Measurements from ENCODE around the gene FLNB.

The FLNB gene

DNA sequence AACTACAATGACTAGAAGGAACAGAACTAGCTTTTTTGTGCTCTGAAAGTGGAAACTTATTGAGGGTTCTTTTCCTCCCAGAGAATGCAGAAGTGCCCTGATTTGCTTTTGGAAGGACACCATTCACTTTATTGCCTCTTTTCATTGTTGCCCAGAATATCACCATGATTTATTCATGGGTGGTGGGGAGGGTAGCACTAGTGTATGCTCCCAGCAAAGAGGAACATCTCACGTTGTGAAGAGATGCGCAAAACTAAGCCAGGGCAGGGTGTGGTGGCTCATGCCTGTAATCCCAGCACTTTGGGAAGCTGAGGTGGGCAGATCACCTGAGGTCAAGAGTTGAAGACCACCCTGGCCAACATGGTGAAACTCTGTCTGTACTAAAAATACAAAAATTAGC lies 31.4 kb downstream of the FLNB start:
- DNase-seq (ENCODE audit: low read depth in 2 of 2) = no peak
- no peak for TF ChIP-seq CTCF (IDR thresholded peaks at IDR 0.05; ENCODE audit: low read depth, low read length)

GRCh38 chr3:58041182-58041825 lies 33.1 kb downstream of the FLNB start:
- TF ChIP-seq CTCF (IDR thresholded peaks at IDR 0.05; ENCODE audit: low read depth, low read length) = no peak
- H3K4me3 ChIP-seq (replicated peaks in 1 of 2; ENCODE audit: low read depth in 2 of 2, low read length in 2 of 2) = no peak overlapping the region
- peak in 1 of 2 donors; percentile 53 for DNase-seq (ENCODE audit: low read depth in 2 of 2)

More for the DNA sequence above, 31.4 kb downstream of the FLNB start:
- H3K4me3 ChIP-seq (replicated peaks in 1 of 2; ENCODE audit: low read depth in 2 of 2, low read length in 2 of 2) = no peak overlapping the region

GRCh38 chr3:58041826-58042324 lies 33.7 kb downstream of the FLNB start:
- no peak for TF ChIP-seq CTCF (IDR thresholded peaks at IDR 0.05; ENCODE audit: low read depth, low read length)

GRCh38 chr3:58042947-58043707 lies 34.9 kb downstream of the FLNB start:
- no peak overlapping the region for H3K4me3 ChIP-seq (replicated peaks in 1 of 2; ENCODE audit: low read depth in 2 of 2, low read length in 2 of 2)
- TF ChIP-seq CTCF (IDR thresholded peaks at IDR 0.05; ENCODE audit: low read depth, low read length) = no peak
- DNase-seq (ENCODE audit: low read depth in 2 of 2) = no peak

More at GRCh38 chr3:58041826-58042324, 33.7 kb downstream of the FLNB start:
- peak; percentile 51 to 85 for DNase-seq (ENCODE audit: low read depth in 2 of 2)
- no peak overlapping the region for H3K4me3 ChIP-seq (replicated peaks in 1 of 2; ENCODE audit: low read depth in 2 of 2, low read length in 2 of 2)

- no peak for DNase-seq (ENCODE audit: low read depth in 2 of 2)
- H3K4me3 ChIP-seq (replicated peaks in 1 of 2; ENCODE audit: low read depth in 2 of 2, low read length in 2 of 2) = no peak overlapping the region
- no peak for TF ChIP-seq CTCF (IDR thresholded peaks at IDR 0.05; ENCODE audit: low read depth, low read length)
Measured at GRCh38 chr3:58043933-58044332, 35.7 kb downstream of the FLNB start.

GRCh38 chr3:58044691-58045483 lies 36.7 kb downstream of the FLNB start:
- TF ChIP-seq CTCF (IDR thresholded peaks at IDR 0.05; ENCODE audit: low read depth, low read length) = no peak
- peak; percentile 56 to 58 for DNase-seq (ENCODE audit: low read depth in 2 of 2)
- no peak overlapping the region for H3K4me3 ChIP-seq (replicated peaks in 1 of 2; ENCODE audit: low read depth in 2 of 2, low read length in 2 of 2)

Data from cardiac fibroblast (primary cell).